SK-MEL-5 (cell line): Measurements from ENCODE around the gene SSPN. TPM values are rescaled to one million over a fixed set of nuclear protein-coding genes. Genes with fewer than 3 reads are reported as not detected.

Source experiments
- DNase-seq: peaks from one replicate; pipeline ENCODE4 v3.0.0-alpha.2; 2016; ENCODE audit warnings: low read depth, low spot score
- in situ Hi-C: cut with HindIII; loops from 2 replicates; pipeline ENCODE4 v1.10.0; 2016; ENCODE audit warnings: low sequenced_read_pairs, high pct_unique_total_duplicates, low pct_unique_long_range_greater_than_20kb
- total RNA-seq: library from RNA; depleted of rRNA; stranded (reverse); fragments of >200 nt; shearing (Covaris generic); gene quantifications from 2 replicates; pipeline ENCODE4 v1.2.3, GENCODE V29; 2014

SSPN gene
- total RNA-seq, 1 experiment from 2014 or later = 2.2 TPM

DNA sequence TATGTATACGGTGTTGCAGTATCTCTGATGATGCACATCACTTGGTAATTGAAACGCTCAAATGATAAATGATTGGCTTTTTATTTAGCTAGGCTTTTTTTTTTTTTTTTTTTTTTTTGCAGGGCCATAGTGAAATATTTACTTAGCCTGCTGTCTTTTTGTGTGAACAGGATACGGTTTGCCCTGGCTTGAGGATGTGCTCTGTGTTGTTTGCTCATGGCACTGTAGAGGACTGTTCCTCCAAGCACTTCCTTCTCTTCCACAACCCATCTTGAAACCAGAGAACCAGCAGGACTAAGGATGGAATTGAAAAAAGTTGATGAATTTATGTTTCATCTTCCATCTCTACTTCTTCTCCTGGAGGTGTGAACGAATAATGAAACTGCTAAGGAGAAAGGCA, 15.5 kb upstream of the SSPN start:
- no peak for DNase-seq
- in situ Hi-C loops = no loop called here

DNA sequence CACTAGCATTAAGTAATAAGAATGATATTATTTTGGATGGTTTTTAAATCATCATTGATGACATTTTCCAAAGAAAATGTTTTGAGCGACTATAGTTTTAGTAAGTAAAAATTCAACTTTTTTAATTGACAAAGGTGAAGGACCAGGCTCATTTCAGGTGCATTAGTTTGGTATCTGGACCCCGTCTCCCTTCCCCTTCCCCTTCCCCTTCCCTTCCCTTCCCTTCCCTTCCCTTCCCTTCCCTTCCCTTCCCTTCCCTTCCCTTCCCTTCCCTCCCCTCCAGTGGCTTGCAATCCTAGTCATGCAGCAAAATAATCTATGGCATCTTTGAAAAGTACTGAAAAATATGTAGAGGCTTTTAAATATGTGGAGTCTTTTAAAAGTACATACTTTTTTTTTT, 13.0 kb upstream of the SSPN start:
- in situ Hi-C loops = no loop called here
- DNase-seq = no peak

GRCh38 chr12:26185532-26186320, 9.6 kb upstream of the SSPN start:
- in situ Hi-C loops = no loop called here
- no peak for DNase-seq

- in situ Hi-C loops = no loop called here
Observed at GRCh38 chr12:26187014-26187798, 8.2 kb upstream of the SSPN start.

GRCh38 chr12:26188127-26188526, 7.2 kb upstream of the SSPN start:
- in situ Hi-C loops = no loop called here
- no peak for DNase-seq

More at GRCh38 chr12:26187014-26187798, 8.2 kb upstream of the SSPN start:
- no peak for DNase-seq

- in situ Hi-C loops = no loop called here
Observed at GRCh38 chr12:26188641-26189040, 6.7 kb upstream of the SSPN start.

GRCh38 chr12:26192142-26192541, 3.2 kb upstream of the SSPN start:
- in situ Hi-C loops = no loop called here
- DNase-seq = no peak

More at GRCh38 chr12:26188641-26189040, 6.7 kb upstream of the SSPN start:
- DNase-seq = no peak

DNA sequence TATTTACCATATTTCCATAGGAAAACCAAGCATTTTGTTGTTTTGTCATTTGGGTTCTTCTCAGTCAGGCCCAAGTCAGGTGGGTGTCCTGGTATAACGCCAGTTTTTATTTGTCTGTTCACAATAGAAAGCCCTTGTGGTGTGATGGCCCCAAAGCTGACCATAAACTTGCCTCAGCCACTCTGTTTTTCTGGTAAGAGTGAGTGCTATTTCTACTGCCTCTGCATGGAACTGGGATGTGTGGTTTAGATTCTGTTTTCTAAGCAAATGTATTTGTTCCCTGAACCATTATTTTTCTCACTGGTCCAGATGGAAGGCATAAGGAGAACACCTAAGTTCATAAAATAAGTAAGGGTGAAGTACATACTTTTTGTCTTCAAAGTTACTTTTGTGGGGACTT, 1.8 kb upstream of the SSPN start:
- DNase-seq = no peak
- in situ Hi-C loops = no loop called here

GRCh38 chr12:26195641-26196420, 458 bp downstream of the SSPN start:
- in situ Hi-C loops = no loop called here
- DNase-seq = peak; percentile 32

GRCh38 chr12:26196421-26196716, 996 bp downstream of the SSPN start:
- DNase-seq = no peak
- in situ Hi-C loops = no loop called here

DNA sequence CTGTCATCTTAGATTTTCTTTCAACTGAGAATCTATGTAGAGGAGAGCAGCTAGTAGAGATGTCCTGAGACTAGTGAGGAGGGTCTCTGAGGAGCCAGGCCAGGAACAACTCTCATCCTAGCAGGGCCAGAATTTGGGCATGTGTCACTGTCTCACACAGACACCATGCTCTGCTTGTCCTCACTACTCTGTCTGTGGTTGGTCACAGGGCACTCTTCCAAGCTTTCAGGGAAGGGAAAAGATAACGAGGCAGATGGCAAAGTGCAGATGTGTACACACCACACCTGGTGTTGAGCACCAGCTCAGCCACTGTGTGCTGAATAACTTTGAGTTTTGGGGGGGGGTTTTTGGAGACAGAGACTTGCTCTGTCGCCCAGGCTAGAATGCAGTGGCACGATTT, 2.5 kb downstream of the SSPN start:
- in situ Hi-C loops = no loop called here
- DNase-seq = no peak

DNA sequence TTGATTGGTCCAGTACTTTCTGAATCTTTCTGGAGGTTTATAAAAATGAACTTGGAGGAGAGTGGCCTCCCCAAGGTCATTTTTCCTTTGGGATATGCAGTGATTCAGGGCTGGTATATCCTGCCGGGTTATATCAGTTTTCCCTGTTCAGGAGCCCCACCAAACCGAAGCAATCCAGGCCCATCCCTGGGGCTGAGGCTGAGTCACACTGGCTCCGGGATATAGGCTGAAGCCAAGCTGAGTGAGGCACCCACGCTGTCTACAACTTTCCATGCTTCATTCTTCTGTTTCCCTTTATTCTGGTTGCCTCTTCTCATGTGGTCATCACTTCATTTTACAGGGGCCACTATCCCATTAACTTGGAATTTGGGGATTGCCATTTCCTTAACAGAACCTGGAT, 3.4 kb downstream of the SSPN start:
- in situ Hi-C loops = no loop called here
- no peak for DNase-seq

GRCh38 chr12:26203167-26203780, 7.9 kb downstream of the SSPN start:
- no peak for DNase-seq
- in situ Hi-C loops = no loop called here

DNA sequence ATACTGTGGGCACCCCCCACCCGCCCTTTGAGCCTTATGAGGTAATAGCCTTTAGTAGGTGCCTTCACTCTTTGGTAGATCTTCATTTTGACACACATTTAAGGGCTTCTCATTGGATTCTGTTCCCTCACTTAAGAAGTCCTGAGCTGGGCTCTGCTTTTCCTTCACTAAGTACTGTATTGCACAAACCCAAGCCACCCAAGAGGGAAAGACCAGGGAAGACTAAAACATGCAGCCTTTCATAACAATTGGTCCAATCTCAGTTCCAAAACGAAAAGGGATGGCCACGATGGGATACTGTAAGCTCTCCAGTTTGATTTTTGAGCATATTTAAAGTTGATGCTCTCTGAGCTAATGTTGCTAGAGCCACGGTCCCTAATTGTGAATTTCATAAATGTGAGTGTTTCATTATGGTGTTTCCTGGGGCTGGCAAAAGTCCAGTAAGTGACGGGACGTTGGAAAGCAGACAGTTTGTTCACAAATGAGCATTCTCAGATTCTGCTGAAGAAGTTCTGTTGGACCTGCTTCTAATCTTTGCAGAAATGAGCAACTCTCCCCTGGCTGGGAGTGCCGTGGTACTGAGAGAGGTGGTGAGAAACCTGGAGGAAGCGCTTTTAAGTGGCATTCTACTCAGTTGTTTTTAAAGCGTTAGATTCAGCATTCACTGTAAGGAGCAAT, 9.4 kb downstream of the SSPN start:
- in situ Hi-C loops = no loop called here
- DNase-seq = no peak

DNA sequence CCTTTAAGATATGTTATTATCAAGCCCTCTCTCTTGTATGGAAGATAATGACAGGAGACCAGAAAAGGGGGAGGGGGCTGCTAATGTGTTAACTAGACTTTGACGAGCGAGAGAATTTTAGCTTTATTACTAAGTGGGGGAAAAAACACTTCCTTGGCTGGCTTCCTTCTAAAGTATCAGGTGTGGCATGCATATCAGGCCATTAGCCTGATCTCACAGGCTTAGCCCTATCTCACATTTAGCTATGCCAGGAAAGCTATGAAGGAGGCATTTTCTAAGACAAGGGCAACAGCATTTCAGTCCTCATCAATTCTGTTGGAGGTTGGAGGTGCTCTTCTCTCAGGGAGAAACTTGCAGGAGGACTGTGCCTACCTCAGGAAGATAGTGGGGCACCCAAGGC, 9.9 kb downstream of the SSPN start:
- DNase-seq = no peak
- in situ Hi-C loops = no loop called here

DNA sequence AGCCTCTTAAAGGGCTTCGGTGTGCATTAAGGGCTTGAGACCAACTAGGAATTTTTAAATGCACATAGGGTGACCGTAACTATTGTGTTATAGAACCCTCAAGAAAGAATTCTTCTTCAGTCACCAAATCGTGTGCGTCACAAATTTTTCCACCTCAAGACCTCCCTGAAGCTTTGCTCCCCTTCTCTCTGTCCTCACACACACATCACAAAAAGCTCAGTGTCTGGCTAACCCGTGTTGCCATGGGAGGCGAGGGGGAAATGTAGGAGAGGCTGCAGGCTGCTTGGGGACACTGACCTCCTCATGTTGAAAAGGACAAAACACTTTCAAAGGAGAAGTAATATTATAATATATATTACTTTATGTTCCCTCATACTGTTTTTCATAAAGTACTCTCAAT, 10.6 kb downstream of the SSPN start:
- in situ Hi-C loops = no loop called here
- DNase-seq = no peak

GRCh38 chr12:26211331-26211730, 16.0 kb downstream of the SSPN start:
- in situ Hi-C loops = no loop called here
- no peak for DNase-seq

DNA sequence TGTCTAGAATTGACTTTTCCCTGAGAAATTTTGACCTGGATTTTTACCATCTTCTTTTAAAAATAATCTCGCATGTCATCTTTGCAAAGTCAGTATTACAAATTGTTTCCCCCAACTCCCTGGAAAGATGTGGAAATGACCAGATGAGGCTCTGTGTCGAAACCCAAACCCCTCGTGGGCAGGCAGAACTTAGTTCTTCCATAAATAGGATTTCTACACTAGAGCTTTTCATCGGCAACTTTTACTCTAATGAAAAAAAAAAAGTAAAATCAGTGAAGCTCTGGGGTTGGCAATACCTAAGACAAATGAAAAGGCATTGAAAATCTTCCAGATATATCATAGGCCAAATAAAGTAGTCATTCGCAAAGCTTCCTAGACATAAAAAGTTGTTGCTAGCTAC, 17.0 kb downstream of the SSPN start:
- no peak for DNase-seq
- in situ Hi-C loops = no loop called here
